Neural cell (in vitro differentiated cells): ENCODE data around the gene RPL27A. TPM values are rescaled to one million over a fixed set of nuclear protein-coding genes. Genes with fewer than 3 reads are reported as not detected.

ENCODE experiments used
- H2AFZ ChIP-seq: fragments of 200-600, 300-800 bp; sonication (generic), shearing (Covaris generic); 2 replicates; pipeline ENCODE4 v1.6.0; 2014; ENCODE audit warnings: low read depth, mild to moderate bottlenecking, antibody characterized with exemption, low read length, moderate library complexity
- H3F3A ChIP-seq: fragments of 200-600 bp; shearing (Covaris generic); 2 replicates; pipeline ENCODE4 v1.6.1; 2016; ENCODE audit warnings: mild to moderate bottlenecking, moderate library complexity, mixed read lengths, antibody characterized with exemption, low read length; ENCODE audit not compliant: insufficient read depth, poor library complexity, severe bottlenecking
- H3K27ac ChIP-seq: fragments of 200-600, 300-800 bp; sonication (generic), shearing (Covaris generic); 2 replicates; pipeline ENCODE4 v1.5.1; 2014; ENCODE audit warnings: mild to moderate bottlenecking, low read length, moderate library complexity
- H3K27me3 ChIP-seq: fragments of 300-800, 200-600 bp; sonication (generic), shearing (Covaris generic); 2 replicates; pipeline ENCODE4 v1.6.0; 2014; ENCODE audit warnings: mild to moderate bottlenecking, low read depth, low read length, moderate library complexity; ENCODE audit not compliant: insufficient read depth
- H3K36me3 ChIP-seq: fragments of 300-800, 200-600 bp; sonication (generic), shearing (Covaris generic); 2 replicates; pipeline ENCODE4 v1.5.1; 2014; ENCODE audit warnings: mild to moderate bottlenecking, antibody characterized with exemption, low read length, moderate library complexity; ENCODE audit not compliant: insufficient read depth
- H3K4me2 ChIP-seq: fragments of 300-800, 200-600 bp; sonication (generic), shearing (Covaris generic); 2 replicates; pipeline ENCODE4 v1.6.0; 2014; ENCODE audit warnings: mild to moderate bottlenecking, low read length
- H3K4me3 ChIP-seq: fragments of 300-800, 200-600 bp; sonication (generic), shearing (Covaris generic); 2 replicates; pipeline ENCODE4 v1.5.1; 2014; ENCODE audit warnings: mild to moderate bottlenecking, low read length, moderate library complexity
- H3K79me2 ChIP-seq: fragments of 200-600 bp; shearing (Covaris generic); replicated peaks from 2 replicates; pipeline ENCODE4 v1.6.0; 2014; ENCODE audit warnings: mild to moderate bottlenecking, low read length, moderate library complexity; ENCODE audit not compliant: insufficient read depth
- H3K9ac ChIP-seq: fragments of 300-800, 200-600 bp; sonication (generic), shearing (Covaris generic); 2 replicates; pipeline ENCODE4 v1.6.1; 2016; ENCODE audit warnings: mild to moderate bottlenecking, low read length, mixed read lengths
- H3K9me2 ChIP-seq: fragments of 200-600 bp; shearing (Covaris generic); 2 replicates; pipeline ENCODE4 v1.6.1; 2016; ENCODE audit warnings: mild to moderate bottlenecking, low read length, mixed read lengths; ENCODE audit not compliant: insufficient read depth
- H3K9me3 ChIP-seq: fragments of 200-600, 300-800 bp; sonication (generic), shearing (Covaris generic); 2 replicates; pipeline ENCODE4 v1.6.1; 2016; ENCODE audit warnings: mild to moderate bottlenecking, mixed run types, low read length, moderate library complexity, mixed read lengths
- H4K20me1 ChIP-seq: fragments of 200-600 bp; shearing (Covaris generic); 2 replicates; pipeline ENCODE4 v1.6.1; 2016; ENCODE audit warnings: mild to moderate bottlenecking, mixed run types; ENCODE audit not compliant: insufficient read depth
- CTCF ChIP-seq: fragments of 450-650 bp; IDR thresholded peaks from 2 replicates; pipeline ENCODE4 v1.5.1; 2014; ENCODE audit warnings: antibody characterized with exemption, mild to moderate bottlenecking, moderate library complexity; ENCODE audit not compliant: poor library complexity, severe bottlenecking
- EP300 ChIP-seq: fragments of 450-650 bp; conservative IDR thresholded peaks from 2 replicates; pipeline ENCODE4 v1.6.1; 2014; ENCODE audit warnings: antibody characterized with exemption, mild to moderate bottlenecking, moderate library complexity; ENCODE audit not compliant: poor library complexity, severe bottlenecking
- EZH2 ChIP-seq: fragments of 200-600, 300-800 bp; shearing (Covaris generic), sonication (generic); IDR thresholded peaks from 2 replicates; pipeline ENCODE4 v1.6.1; 2014; ENCODE audit warnings: antibody characterized with exemption, low read length, borderline replicate concordance, mild to moderate bottlenecking; ENCODE audit not compliant: insufficient read depth, poor library complexity, severe bottlenecking
- MXI1 ChIP-seq: fragments of 450-650 bp; conservative IDR thresholded peaks from 2 replicates; pipeline ENCODE4 v1.6.1; 2014; ENCODE audit warnings: antibody characterized with exemption, mild to moderate bottlenecking; ENCODE audit not compliant: poor library complexity, severe bottlenecking
- POLR2AphosphoS5 ChIP-seq: IDR thresholded peaks from 2 replicates; pipeline ENCODE4 v1.6.1; 2012
- RAD21 ChIP-seq: fragments of 450-650 bp; conservative IDR thresholded peaks from 2 replicates; pipeline ENCODE4 v1.6.1; 2014; ENCODE audit warnings: antibody characterized with exemption, mild to moderate bottlenecking, moderate library complexity
- REST ChIP-seq: IDR thresholded peaks from 2 replicates; pipeline ENCODE4 v1.6.1; 2012; ENCODE audit warnings: borderline replicate concordance
- SMC3 ChIP-seq: fragments of 450-650 bp; conservative IDR thresholded peaks from 2 replicates; pipeline ENCODE4 v1.6.1; 2014; ENCODE audit warnings: antibody characterized with exemption, mild to moderate bottlenecking, moderate library complexity; ENCODE audit not compliant: poor library complexity
- TAF1 ChIP-seq: IDR thresholded peaks from 2 replicates; pipeline ENCODE4 v1.6.1; 2012; ENCODE audit warnings: low read depth
- polyA plus RNA-seq: library from polyadenylated mRNA; depleted of rRNA; stranded (reverse); fragments of >200 nt; gene quantifications from 2 replicates; pipeline ENCODE4 v1.2.3, GENCODE V29; 2014

RPL27A gene
- polyA plus RNA-seq, 1 donor from 2014 or later, result 700 TPM

DNA sequence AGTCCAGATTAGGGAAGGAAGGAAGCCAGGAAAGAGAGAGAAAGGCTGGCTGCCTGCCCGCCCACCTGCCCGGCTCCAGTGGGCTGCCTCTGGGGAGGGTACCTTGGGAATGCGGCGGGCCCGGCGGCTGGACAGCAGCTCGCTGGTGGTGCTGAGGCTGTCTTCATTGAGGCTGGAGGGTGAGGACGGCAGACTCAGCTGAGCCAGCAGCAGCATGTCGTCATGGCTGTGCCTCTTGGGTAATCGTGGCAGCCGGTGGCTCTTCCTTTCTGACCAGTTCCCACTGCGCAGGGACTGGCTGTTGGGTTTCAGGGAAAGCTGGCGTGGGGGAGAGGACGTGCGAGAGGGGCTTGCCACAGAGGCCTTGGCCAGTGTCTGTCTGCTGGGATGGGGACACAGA, 32.9 kb downstream of the RPL27A start:
- H3K9me2 ChIP-seq, result no peaks in the 10 kb centered on the region
- no peaks in the 10 kb centered on the region for H3F3A ChIP-seq
- no peaks in the 10 kb centered on the region for H3K36me3 ChIP-seq
- no peaks in the 10 kb centered on the region for H3K9me3 ChIP-seq
- no peak overlapping the region for H2AFZ ChIP-seq
- no peak overlapping the region for H3K4me2 ChIP-seq
- no peak overlapping the region for H3K27ac ChIP-seq
- H3K4me3 ChIP-seq, result no peak overlapping the region
- no peaks in the 10 kb centered on the region for H3K27me3 ChIP-seq
- no peaks in the 10 kb centered on the region for H3K79me2 ChIP-seq
- no peak overlapping the region for H3K9ac ChIP-seq
- no peaks in the 10 kb centered on the region for H4K20me1 ChIP-seq
- TF ChIP-seq EP300 (no peak), CTCF (no peak), TAF1 (no peak), REST (no peak), EZH2 (no peak), POLR2AphosphoS5 (no peak), MXI1 (no peak)

GRCh38 chr11:8717544-8717875, 34.9 kb downstream of the RPL27A start:
- Histone ChIP-seq H3K9me2 (no peaks in the 10 kb centered on the region), H3K4me2 (no peak overlapping the region), H3K4me3 (no peak overlapping the region), H3K9ac (no peak overlapping the region), H2AFZ (no peak overlapping the region), H3K36me3 (no peaks in the 10 kb centered on the region), H3K9me3 (no peaks in the 10 kb centered on the region), H3K27ac (no peak overlapping the region), H3K27me3 (no peaks in the 10 kb centered on the region), H3F3A (no peaks in the 10 kb centered on the region), H3K79me2 (no peaks in the 10 kb centered on the region), H4K20me1 (no peaks in the 10 kb centered on the region)
- TF ChIP-seq SMC3 (no peak), RAD21 (no peak), CTCF (no peak), MXI1 (no peak), REST (no peak), POLR2AphosphoS5 (no peak), EP300 (no peak), TAF1 (no peak)
